ENCODE measurements around the gene ZNF528. TPM values are rescaled to one million over a fixed set of nuclear protein-coding genes. Genes with fewer than 3 reads are reported as not detected.

ZNF528 gene
- total RNA-seq, 1 experiment from 2014 or later: not detected

- Histone ChIP-seq H3K36me3 (ENCODE audit: control insufficient read depth in 1 of 2, insufficient read depth in 2 of 2, low read length in 2 of 2) (no peaks in the 10 kb centered on the region), H2AFZ (ENCODE audit: low read depth, low read length, poor library complexity, severe bottlenecking) (no peak overlapping the region), H3K9ac (ENCODE audit: low read length) (no peak overlapping the region), H4K20me1 (ENCODE audit: insufficient read depth) (no peaks in the 10 kb centered on the region), H3K27ac (ENCODE audit: low read depth, low read length) (no peak overlapping the region), H3K9me3 (ENCODE audit: control insufficient read depth in 1 of 2, insufficient read depth in 1 of 2, low read depth in 1 of 2, low read length in 2 of 2) (peaks cover 4 to 20% of the 10 kb centered on the region in 2 experiments; a peak in 2 of 4 replicates), H3K4me2 (ENCODE audit: low read length) (no peak overlapping the region), H3K4me1 (ENCODE audit: control insufficient read depth in 1 of 2, insufficient read depth in 2 of 2, low read length in 2 of 2) (no peaks in the 10 kb centered on the region), H3K4me3 (replicated peaks in 1 of 2; ENCODE audit: low read depth in 1 of 2, low read length in 2 of 2) (no peak overlapping the region), H3K27me3 (ENCODE audit: insufficient read depth, low read length) (no peaks in the 10 kb centered on the region), H3K9me2 (ENCODE audit: insufficient read depth) (no peaks in the 10 kb centered on the region), H3K79me2 (ENCODE audit: insufficient read depth, low read length) (no peaks in the 10 kb centered on the region)
- no peak for DNase-seq (ENCODE audit: low read depth, low spot score)
- TF ChIP-seq EGR1 (IDR thresholded peaks at IDR 0.05; ENCODE audit: low read depth) (no peak), RAD21 (IDR thresholded peaks at IDR 0.05; ENCODE audit: low read depth) (no peak), JUND (IDR thresholded peaks at IDR 0.05) (no peak)
- no peak for ATAC-seq
- BruUV-seq (replicated peaks): no TSS peak
- RAD21 ChIA-PET (ENCODE audit: low non-redundant PET in 1 of 2, low total read pairs in 2 of 2, uncharacterized antibody in 2 of 2, unreplicated experiment in 2 of 2): no interaction called here
- CTCF ChIA-PET: no interaction called here
- intact Hi-C loops (cut with micrococcal nuclease): no loop called here
- POLR2A ChIA-PET: no interaction called here
These were observed 44.5 kb downstream of the ZNF528 start for GRCh38 chr19:52442179-52442578.

GRCh38 chr19:52444506-52444905 is 46.9 kb downstream of the ZNF528 start:
- ChIA-PET POLR2A (no interaction called here), CTCF (no interaction called here), RAD21 (ENCODE audit: low non-redundant PET in 1 of 2, low total read pairs in 2 of 2, uncharacterized antibody in 2 of 2, unreplicated experiment in 2 of 2) (no interaction called here)
- H3K9me3 ChIP-seq (ENCODE audit: control insufficient read depth in 1 of 2, insufficient read depth in 1 of 2, low read depth in 1 of 2, low read length in 2 of 2): peaks cover 4 to 8% of the 10 kb centered on the region in 2 experiments; a peak in 2 of 4 replicates
- TF ChIP-seq TCF7L2 (IDR thresholded peaks at IDR 0.05; ENCODE audit: borderline replicate concordance, extremely low read depth, insufficient read depth, insufficient read length): no peak
- TF ChIP-seq EZH2 (IDR thresholded peaks at IDR 0.05): no peak
- no peak for TF ChIP-seq ZBTB33 (IDR thresholded peaks at IDR 0.05; ENCODE audit: extremely low read depth, insufficient replicate concordance, low read length)
- TF ChIP-seq REST (IDR thresholded peaks at IDR 0.05; ENCODE audit: low read depth): no peak
- no peak for TF ChIP-seq ZFX (IDR thresholded peaks at IDR 0.05)
- TF ChIP-seq POLR2AphosphoS5 (IDR thresholded peaks at IDR 0.05; ENCODE audit: low read depth, low read length): no peak
- TF ChIP-seq ELF1 (IDR thresholded peaks at IDR 0.05; ENCODE audit: borderline replicate concordance, low read depth): no peak
- TF ChIP-seq RAD21 (IDR thresholded peaks at IDR 0.05; ENCODE audit: low read depth): no peak
- no peak for TF ChIP-seq CTCF (IDR thresholded peaks at IDR 0.05 in 2 of 3, conservative IDR thresholded peaks at IDR 0.05 in 1 of 3; ENCODE audit: borderline replicate concordance in 1 of 3, insufficient read depth in 1 of 3, low read depth in 2 of 3, low read length in 2 of 3)
- no peak for TF ChIP-seq SRF (IDR thresholded peaks at IDR 0.05; ENCODE audit: low read depth)
- BruUV-seq (replicated peaks): no TSS peak
- no peaks in the 10 kb centered on the region for H3K9me2 ChIP-seq (ENCODE audit: insufficient read depth)
- no peak overlapping the region for H3K9ac ChIP-seq (ENCODE audit: low read length)
- intact Hi-C loops (cut with micrococcal nuclease): no loop called here
- no peak for ATAC-seq
- H3K27ac ChIP-seq (ENCODE audit: low read depth, low read length): no peak overlapping the region
- H3K4me1 ChIP-seq (ENCODE audit: control insufficient read depth in 1 of 2, insufficient read depth in 2 of 2, low read length in 2 of 2): no peaks in the 10 kb centered on the region
- H2AFZ ChIP-seq (ENCODE audit: low read depth, low read length, poor library complexity, severe bottlenecking): no peak overlapping the region
- DNase-seq (ENCODE audit: low read depth, low spot score): no peak
- no peak overlapping the region for H3K4me2 ChIP-seq (ENCODE audit: low read length)
- H4K20me1 ChIP-seq (ENCODE audit: insufficient read depth): no peaks in the 10 kb centered on the region
- H3K27me3 ChIP-seq (ENCODE audit: insufficient read depth, low read length): no peaks in the 10 kb centered on the region
- H3K79me2 ChIP-seq (ENCODE audit: insufficient read depth, low read length): no peaks in the 10 kb centered on the region
- no peak overlapping the region for H3K4me3 ChIP-seq (replicated peaks in 1 of 2; ENCODE audit: low read depth in 1 of 2, low read length in 2 of 2)
- no peaks in the 10 kb centered on the region for H3K36me3 ChIP-seq (ENCODE audit: control insufficient read depth in 1 of 2, insufficient read depth in 2 of 2, low read length in 2 of 2)
